DLD1 (cell line): ENCODE data around the gene CAMTA1.

ENCODE experiments used
- in situ Hi-C: cut with HindIII; loops from 2 replicates; pipeline ENCODE4 v1.10.0; 2017; ENCODE audit warnings: low sequenced_read_pairs

CAMTA1 gene

DNA sequence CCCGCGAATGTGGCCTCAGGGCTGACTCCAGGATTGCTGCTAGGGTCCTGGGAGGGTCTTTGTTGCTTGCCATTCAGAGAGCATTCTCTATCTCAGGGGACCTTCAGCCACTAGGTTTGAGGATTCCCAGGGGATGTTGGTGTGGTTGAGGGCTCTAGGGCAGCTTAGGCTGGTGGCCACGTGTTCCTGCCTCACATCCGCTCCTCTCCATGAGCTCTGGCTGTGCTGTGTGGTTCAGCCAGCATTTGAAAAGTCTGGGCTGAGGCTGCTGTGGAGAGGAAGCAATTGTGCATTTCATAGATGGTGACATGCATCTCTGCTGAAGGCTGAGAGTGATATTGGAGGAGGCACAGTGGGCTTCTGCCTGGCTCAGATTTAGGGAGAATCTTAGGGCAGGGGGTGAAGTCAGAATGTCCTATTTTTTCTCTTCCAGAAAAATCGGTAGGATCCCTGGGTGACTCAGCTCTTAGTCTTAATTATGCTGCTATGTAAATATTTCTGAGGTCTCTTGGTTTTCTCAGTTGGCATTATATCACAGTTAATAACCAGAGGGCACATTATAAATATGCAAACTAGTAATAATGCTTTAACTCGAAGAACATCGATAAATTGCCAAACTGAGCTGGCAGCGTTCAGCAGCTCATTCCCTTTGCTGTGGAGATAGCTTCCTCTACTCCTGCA is 182.3 kb downstream of the CAMTA1 start:
- in situ Hi-C loops, result no loop called here

- in situ Hi-C loops, result no loop called here
Measured at GRCh38 chr1:6969106-6969505, 183.9 kb downstream of the CAMTA1 start.

GRCh38 chr1:6969762-6970161 is 184.5 kb downstream of the CAMTA1 start:
- in situ Hi-C loops, result no loop called here

GRCh38 chr1:6970221-6970620 is 185.0 kb downstream of the CAMTA1 start:
- in situ Hi-C loops, result no loop called here

DNA sequence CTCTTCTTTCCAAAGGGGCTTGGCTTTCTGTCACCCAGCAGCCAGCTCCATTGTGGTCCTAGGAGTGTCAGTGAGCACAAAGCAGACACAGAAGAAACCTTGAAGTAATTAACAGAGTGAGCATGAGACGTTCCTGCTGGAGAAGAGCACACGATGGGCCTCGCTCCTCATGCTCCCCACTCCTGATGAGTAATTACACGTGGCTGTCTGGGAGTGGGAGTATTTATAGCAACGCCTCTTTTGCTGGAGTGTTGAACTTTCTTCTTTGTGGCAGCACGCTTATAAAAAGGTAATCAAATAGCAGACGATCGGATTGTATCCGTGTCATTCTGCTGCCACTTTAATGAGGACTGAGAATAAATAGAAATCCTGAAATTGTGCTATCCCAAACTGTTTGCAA is 185.8 kb downstream of the CAMTA1 start:
- in situ Hi-C loops, result no loop called here

DNA sequence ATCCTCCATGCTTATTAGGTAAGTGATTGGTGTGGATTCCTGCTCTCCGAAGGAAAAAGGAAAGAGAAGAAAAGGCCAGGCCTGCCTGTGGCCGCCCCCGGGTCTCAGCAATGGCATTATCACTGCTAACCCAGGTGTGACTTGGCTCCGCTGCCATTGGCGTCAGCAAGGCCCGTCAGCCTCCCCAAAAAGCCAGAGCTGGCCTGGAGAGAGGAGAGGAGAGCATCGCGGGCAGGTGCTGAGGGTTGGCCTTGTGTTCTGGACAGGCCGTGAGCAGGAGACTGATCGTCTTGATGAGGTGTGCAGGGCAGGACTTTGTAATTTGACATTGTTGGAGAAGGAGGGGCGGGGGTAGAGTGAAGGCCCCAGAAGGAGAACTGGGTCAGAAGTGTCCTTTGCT is 186.4 kb downstream of the CAMTA1 start:
- in situ Hi-C loops, result no loop called here

DNA sequence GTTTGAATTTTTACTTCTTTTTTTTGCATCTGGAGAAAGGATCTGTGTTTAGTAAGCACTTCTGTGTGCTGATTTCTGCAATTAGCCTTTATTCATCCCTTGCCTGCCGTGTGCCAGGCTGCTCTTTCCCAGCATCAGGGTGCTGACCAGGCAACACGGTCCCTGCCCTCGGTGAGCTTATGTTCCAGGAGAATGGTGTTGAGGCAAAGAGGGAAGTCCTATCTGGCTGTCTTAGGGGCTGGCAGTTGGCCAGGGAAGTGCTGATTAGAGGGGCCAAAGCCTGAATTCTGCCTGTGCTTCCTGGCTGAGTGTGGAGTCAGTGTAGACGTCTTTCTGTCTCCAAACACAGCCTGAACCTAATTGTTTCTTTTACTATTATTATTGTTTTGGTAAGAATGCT is 187.1 kb downstream of the CAMTA1 start:
- in situ Hi-C loops, result no loop called here

- in situ Hi-C loops, result no loop called here
Measured at GRCh38 chr1:6975331-6976043, 190.2 kb downstream of the CAMTA1 start.

DNA sequence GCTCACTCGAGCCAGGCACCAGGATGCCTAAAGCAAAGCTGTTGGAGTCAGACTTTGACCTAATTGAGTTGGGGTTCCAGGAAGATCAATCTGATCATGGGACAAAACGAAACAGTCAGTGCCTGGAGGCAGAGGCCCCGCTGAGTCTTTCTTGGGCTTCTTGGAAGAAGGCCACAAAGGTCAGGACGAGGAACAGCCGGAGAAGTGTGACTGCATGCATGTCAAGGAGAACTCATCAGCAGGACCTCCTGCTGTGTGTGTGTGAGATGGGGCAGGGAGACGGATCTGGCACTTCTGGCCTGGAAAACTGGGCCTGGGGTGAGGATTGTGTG is 190.8 kb downstream of the CAMTA1 start:
- in situ Hi-C loops, result no loop called here

- in situ Hi-C loops, result no loop called here
Measured at GRCh38 chr1:6979003-6979613, 193.9 kb downstream of the CAMTA1 start.

DNA sequence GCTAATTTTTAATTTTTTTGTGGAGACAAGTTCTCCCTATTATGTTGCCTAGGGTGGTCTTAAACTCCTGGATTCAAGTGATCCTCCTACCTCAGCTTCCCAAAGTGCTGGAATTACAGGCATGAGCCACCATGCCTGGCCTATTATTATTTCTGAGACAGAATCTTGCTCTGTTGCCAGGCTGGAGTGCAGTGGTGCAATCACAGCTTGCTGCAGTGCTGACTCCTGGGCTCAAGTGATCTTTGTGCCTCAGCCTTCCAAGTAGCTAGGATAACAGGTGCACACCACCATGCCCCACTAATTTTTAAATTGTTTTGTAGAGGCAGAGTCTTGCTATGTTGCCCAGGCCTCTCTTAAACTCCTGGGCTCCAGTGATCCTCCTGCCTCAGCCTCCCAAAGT is 196.3 kb downstream of the CAMTA1 start:
- in situ Hi-C loops, result no loop called here

GRCh38 chr1:6982443-6982842 is 197.2 kb downstream of the CAMTA1 start:
- in situ Hi-C loops, result no loop called here

GRCh38 chr1:6982860-6983259 is 197.6 kb downstream of the CAMTA1 start:
- in situ Hi-C loops, result no loop called here

DNA sequence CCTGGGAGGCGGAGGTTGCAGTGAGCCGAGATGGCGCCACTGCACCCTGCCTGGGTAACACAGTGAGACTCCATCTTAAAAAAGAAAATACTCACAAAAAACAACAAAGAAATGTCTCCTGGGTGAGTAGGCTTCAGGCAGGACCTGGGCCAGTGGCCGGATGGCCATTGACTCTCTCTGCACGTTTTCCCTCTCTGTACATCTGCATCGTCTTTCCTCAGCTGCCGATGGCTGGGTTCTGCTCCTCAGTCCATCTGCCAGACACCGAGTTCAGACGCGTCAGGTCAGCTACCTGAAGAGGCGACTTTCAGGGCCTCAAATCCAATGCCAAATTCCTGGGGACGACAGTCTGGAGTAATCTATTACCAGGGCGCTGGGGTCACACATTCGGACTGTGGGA is 199.3 kb downstream of the CAMTA1 start:
- in situ Hi-C loops, result no loop called here

- in situ Hi-C loops, result no loop called here
Measured at GRCh38 chr1:6984986-6985385, 199.7 kb downstream of the CAMTA1 start.

DNA sequence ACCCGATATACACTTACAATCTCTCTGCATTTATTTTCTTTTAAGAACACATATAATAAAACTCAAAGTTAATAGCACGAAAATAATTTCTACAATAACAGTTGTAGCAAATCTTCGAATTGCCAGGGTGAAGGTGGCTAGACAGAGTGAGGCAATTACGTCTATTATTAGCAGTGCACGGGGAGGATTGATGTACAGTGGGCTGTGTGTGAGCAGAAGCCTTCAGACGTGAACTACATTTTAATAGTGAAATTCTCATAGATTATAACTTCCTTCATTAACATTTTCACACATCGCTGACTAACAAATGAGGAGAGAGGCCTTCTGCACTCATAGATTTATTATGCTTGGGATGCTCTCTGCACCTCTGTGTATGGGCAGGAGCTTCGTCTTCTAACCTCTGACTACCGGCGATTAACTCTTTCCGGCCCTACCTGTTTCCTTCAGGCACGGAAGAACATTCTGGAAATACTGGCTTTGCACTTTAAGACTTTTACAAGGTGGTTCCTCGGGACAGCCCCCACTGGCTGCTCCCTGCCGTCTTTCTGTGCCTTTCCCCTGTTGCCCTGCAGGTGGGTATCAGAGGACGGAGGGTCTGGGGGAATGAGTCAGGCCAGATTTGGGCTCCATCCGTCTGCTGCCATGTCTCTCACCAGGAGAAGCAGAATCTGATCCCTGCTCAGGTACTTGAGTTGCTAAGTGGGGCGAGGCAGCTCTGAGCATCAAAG is 200.5 kb downstream of the CAMTA1 start:
- in situ Hi-C loops, result no loop called here

GRCh38 chr1:6986281-6986680 is 201.0 kb downstream of the CAMTA1 start:
- in situ Hi-C loops, result no loop called here

DNA sequence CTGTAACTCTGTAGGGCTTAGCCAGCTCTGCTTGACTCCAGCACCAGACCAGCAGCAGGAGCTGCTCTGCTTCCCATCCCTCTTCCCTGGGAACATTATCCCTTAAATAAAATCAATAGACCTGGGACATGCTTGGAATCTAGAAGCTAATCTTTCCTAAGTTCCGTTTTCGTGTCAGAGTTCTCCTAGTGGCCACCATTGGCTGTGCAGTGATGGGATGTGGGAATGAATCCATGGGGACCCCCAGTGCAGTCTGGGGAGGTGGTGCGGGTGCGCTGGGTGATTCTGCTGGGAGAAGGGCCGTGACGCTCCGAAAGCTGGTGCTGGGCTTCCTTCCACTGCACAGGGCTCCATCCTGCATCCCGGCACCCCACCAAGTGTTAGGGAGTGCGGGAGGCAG is 202.7 kb downstream of the CAMTA1 start:
- in situ Hi-C loops, result no loop called here

- in situ Hi-C loops, result no loop called here
Measured at GRCh38 chr1:6988796-6989195, 203.5 kb downstream of the CAMTA1 start.

- in situ Hi-C loops, result no loop called here
Measured at GRCh38 chr1:6989212-6990159, 204.2 kb downstream of the CAMTA1 start.

GRCh38 chr1:6991266-6991665 is 206.0 kb downstream of the CAMTA1 start:
- in situ Hi-C loops, result no loop called here
